GM13977 (cell line): ENCODE data around the gene KCNMA1.

Experiments used
- DNase-seq: peaks from one replicate; pipeline ENCODE4 v3.0.0; 2012; ENCODE audit warnings: low spot score
- in situ Hi-C: fragments of 300-500 bp; cut with MboI; formaldehyde crosslinking; loops from one replicate; pipeline ENCODE4 v1.12.0; 2022; ENCODE audit warnings: low sequenced_read_pairs, low pct_unique_long_range_greater_than_20kb, mixed read lengths, inconsistent platforms; ENCODE audit not compliant: unreplicated experiment
- TF ChIP-seq, protein P1 (sequence below): IDR thresholded peaks from 2 replicates; pipeline ENCODE4 v1.5.1; 2012; ENCODE audit warnings: mild to moderate bottlenecking, control low read depth; ENCODE audit not compliant: insufficient read depth; ENCODE audit errors: extremely low read depth, missing control alignments

The KCNMA1 gene

DNA sequence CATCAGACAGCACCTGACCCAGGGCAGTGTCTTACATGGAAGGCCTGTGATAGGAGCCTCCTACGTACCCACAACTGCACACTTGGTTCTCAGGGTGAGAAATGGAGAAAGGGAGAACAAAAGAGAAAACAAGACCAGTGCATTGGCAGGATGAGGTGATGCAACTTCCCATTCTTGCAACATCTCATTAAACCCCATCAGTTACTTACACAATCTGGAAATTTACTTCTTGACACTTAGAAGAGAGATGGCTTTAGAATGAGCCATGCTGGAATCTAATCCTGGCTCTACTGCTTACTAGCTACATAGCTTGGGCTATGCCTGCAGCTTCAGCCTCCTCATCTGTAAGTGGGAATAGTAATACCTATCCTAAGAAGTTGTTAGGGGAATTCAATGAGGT lies 391.7 kb downstream of the KCNMA1 start:
- in situ Hi-C loops: no loop called here
- no peak for DNase-seq
- TF ChIP-seq, protein P1, sequence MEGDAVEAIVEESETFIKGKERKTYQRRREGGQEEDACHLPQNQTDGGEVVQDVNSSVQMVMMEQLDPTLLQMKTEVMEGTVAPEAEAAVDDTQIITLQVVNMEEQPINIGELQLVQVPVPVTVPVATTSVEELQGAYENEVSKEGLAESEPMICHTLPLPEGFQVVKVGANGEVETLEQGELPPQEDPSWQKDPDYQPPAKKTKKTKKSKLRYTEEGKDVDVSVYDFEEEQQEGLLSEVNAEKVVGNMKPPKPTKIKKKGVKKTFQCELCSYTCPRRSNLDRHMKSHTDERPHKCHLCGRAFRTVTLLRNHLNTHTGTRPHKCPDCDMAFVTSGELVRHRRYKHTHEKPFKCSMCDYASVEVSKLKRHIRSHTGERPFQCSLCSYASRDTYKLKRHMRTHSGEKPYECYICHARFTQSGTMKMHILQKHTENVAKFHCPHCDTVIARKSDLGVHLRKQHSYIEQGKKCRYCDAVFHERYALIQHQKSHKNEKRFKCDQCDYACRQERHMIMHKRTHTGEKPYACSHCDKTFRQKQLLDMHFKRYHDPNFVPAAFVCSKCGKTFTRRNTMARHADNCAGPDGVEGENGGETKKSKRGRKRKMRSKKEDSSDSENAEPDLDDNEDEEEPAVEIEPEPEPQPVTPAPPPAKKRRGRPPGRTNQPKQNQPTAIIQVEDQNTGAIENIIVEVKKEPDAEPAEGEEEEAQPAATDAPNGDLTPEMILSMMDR: no peak

DNA sequence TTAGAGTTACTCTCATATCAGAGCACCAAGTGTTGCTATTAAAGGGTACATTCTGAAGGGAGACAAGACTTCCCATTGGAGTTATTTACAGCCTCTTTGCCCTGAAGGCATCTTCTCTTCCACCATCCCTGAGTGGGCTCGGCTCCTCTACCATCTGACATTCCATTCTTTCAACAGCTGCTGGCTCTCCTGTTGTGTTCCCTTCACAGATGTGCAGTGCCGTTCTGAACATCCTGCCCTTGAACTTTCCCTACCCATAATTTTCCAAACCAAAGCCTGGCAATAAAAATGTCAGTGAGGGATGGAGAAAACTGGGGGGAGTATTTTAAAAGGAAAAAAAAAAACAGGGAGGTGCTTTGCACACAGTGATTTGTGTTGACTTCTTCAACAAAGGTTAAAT lies 392.9 kb downstream of the KCNMA1 start:
- no peak for DNase-seq
- in situ Hi-C loops: no loop called here
- TF ChIP-seq, protein P1: no peak

DNA sequence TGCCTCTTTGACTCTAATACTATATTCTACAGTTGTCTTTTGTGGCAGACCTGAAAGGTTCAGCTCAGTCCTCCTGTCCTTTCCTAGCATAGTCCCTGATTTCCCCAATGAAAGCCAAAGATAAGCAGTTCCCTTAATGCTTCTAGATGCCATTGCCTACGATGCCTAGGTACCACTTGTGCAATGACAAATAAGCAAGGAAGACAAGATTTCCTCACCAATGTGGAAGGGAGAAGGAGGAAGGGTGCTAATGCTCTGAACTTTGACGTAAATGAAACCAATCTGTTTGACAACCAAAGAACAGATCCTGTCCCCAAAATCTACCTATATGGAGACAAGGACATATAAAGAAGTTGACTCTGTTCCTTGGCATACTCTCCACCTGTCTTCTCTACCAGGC lies 393.3 kb downstream of the KCNMA1 start:
- no peak for DNase-seq
- TF ChIP-seq, protein P1: no peak
- in situ Hi-C loops: no loop called here

DNA sequence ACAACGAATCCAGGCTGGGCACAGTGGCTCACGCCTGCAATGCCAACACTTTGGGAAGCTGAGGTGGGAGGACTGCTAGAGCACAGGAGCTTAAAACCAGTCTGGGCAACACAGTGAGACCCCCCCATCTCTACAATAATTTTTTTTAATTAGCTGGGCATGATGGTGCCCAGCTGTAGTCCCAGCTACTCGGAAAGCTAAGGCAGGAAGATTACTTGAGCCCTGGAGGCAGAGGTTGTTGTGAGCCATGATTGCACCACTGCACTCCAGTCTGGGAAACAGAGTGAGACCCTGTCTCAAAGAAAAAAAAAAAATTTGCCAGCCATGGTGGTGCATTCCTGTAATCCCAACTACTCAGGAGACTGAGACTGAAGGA lies 396.3 kb downstream of the KCNMA1 start:
- TF ChIP-seq, protein P1: no peak
- in situ Hi-C loops: no loop called here
- no peak for DNase-seq

DNA sequence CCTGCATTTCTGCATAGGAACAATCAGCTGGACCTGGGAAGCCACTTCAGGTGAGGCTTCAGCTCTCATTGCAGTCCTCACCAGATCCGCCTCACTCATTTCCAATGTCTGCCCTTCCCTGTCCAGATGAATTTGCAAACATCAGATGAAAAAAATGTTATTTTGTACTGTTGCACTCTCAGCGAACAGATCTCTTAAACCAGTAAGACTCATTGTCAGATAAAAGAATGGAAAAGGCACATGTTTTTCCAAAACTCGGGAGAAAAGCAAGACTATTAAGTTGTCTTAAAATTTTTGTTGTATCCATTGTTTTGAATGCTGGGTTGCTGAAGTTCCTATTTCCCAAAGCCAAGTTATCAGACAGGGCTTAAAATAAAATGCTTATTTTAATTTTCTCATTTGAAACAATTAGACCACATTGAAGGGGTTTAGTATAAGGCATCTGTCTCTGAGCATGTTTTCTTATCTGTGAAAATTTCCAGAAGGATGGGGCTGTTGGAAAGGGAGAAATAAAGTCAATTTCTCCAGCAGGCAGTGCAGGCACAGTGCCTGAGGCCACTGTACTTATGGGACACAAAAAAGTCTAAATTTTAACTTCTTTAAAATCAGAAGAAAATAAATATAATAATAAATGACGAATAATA lies 396.8 kb downstream of the KCNMA1 start:
- in situ Hi-C loops: no loop called here
- TF ChIP-seq, protein P1: no peak
- no peak for DNase-seq

DNA sequence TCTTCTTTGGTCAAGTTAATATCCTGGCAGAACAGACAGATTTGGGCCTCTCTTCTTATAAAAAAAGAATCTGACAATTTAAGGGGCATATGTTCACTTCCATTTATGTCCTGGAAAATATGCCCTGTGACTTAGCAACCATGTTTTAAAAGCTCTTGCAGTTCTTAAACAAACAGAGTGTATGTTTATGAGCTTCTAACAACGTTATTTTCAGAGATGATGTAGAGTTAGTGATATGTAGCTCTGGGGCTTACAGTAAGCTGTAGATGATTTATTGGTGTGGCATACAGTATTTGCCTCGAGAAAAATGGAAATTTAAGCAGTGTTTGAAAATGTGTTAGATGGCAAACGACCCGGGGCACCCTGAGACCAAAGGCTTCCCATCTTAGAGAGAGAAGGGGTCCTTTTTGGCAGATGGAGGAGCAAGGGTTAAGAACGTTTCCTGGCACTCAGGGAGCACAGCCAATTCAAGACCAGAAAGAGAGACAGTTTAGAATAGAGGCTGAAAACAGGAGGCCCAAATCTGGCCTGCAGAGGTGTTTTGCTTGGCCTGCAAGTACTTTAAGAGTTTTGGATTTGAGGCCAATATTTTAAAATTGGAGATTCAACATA lies 397.5 kb downstream of the KCNMA1 start:
- DNase-seq: no peak
- in situ Hi-C loops: no loop called here
- TF ChIP-seq, protein P1: no peak
